D341Med (cell line): ENCODE measurements around the gene ZNF189.
"Not testable (repeated sequence)": the region's sequence is repeated elsewhere in the genome, so short reads cannot be mapped to it uniquely, and the experiment has no call there.

Experiments
- DNase-seq: peaks from one replicate; pipeline ENCODE4 v3.0.0; 2012; ENCODE audit warnings: low spot score

ZNF189 gene

GRCh38 chr9:101380295-101380694 lies 18.4 kb upstream of the ZNF189 start:
- DNase-seq: no peak

GRCh38 chr9:101381118-101381517 lies 17.5 kb upstream of the ZNF189 start:
- DNase-seq: no peak

- no peak for DNase-seq
Observed at GRCh38 chr9:101381833-101382342, 16.8 kb upstream of the ZNF189 start.

- no peak for DNase-seq
Observed at GRCh38 chr9:101383361-101383760, 15.3 kb upstream of the ZNF189 start.

- not testable (repeated sequence) for DNase-seq
Observed at GRCh38 chr9:101384873-101385536, 13.6 kb upstream of the ZNF189 start, which contains the start of gene BAAT. Gene BAAT (minus strand): TSS chr9:101385006. CDS start chr9:101371404, 13,602 bp downstream.

- peak; percentile 32 for DNase-seq
Observed at GRCh38 chr9:101387871-101388506, 10.7 kb upstream of the ZNF189 start.

- no peak for DNase-seq
Observed at GRCh38 chr9:101388507-101388993, 10.1 kb upstream of the ZNF189 start.

GRCh38 chr9:101393135-101393534 lies 5.5 kb upstream of the ZNF189 start:
- DNase-seq: no peak

- DNase-seq: no peak
Observed at GRCh38 chr9:101394687-101395086, 4.0 kb upstream of the ZNF189 start.

GRCh38 chr9:101397746-101398067 lies 944 bp upstream of the ZNF189 start:
- no peak for DNase-seq

GRCh38 chr9:101398930-101399642 lies 435 bp downstream of the ZNF189 start:
- no peak for DNase-seq

GRCh38 chr9:101399643-101399970 lies 956 bp downstream of the ZNF189 start:
- DNase-seq: no peak

- DNase-seq: no peak
Observed at GRCh38 chr9:101400120-101400519, 1.5 kb downstream of the ZNF189 start.

GRCh38 chr9:101403516-101404285 lies 5.0 kb downstream of the ZNF189 start:
- no peak for DNase-seq

GRCh38 chr9:101408374-101409078 lies 9.9 kb downstream of the ZNF189 start:
- no peak for DNase-seq

GRCh38 chr9:101409079-101409477 lies 10.4 kb downstream of the ZNF189 start:
- no peak for DNase-seq

GRCh38 chr9:101414839-101415238 lies 16.2 kb downstream of the ZNF189 start:
- no peak for DNase-seq

- no peak for DNase-seq
Observed at GRCh38 chr9:101415578-101415977, 16.9 kb downstream of the ZNF189 start.

GRCh38 chr9:101417389-101417788 lies 18.7 kb downstream of the ZNF189 start:
- DNase-seq: no peak

- no peak for DNase-seq
Observed at GRCh38 chr9:101417977-101418376, 19.3 kb downstream of the ZNF189 start.
